OCI-LY7 (cell line): ENCODE measurements around the gene BMI1. TPM values are rescaled to one million over a fixed set of nuclear protein-coding genes. Genes with fewer than 3 reads are reported as not detected.

Experiments
- small RNA-seq: library from RNA; depleted of rRNA; stranded (forward); fragments of <200 nt; gene quantifications from one replicate; pipeline ENCODE3, GENCODE V24; 2014
- total RNA-seq, 2 experiments: library from RNA; depleted of rRNA in 1 of 2; stranded (reverse); fragments of >200 nt in 1 of 2; shearing (Covaris generic) in 1 of 2; gene quantifications; 2 replicates each; pipeline ENCODE4 v1.2.3, GENCODE V29; 2014 to 2022

Gene BMI1
- total RNA-seq, 2 experiments from 2014 or later, result 7.4 to 17.8 TPM

Small RNA genes lying within 50 kb of the gene (small RNA-seq; reads per million reads assigned to genes)
- not detected for gene AL158211.3

Other genes with a start within 250 kb of the BMI1 start
- gene EBLN1, start 103.1 kb upstream of the BMI1 start, total RNA-seq (2014; rRNA removed; shearing (Covaris generic)), result not detected in 2 replicates
- not detected in 2 replicates for gene EBLN1, start 103.1 kb upstream of the BMI1 start, total RNA-seq (2022)
- 24.6 and 30.1 TPM in 2 replicates for gene COMMD3, start 4.7 kb upstream of the BMI1 start, total RNA-seq (2014; rRNA removed; shearing (Covaris generic))
- 50.8 and 53.0 TPM in 2 replicates for gene COMMD3, start 4.7 kb upstream of the BMI1 start, total RNA-seq (2022)
- not detected in 2 replicates for gene SPAG6, start 24.4 kb downstream of the BMI1 start, total RNA-seq (2014; rRNA removed; shearing (Covaris generic))
- not detected in 2 replicates for gene SPAG6, start 24.4 kb downstream of the BMI1 start, total RNA-seq (2022)